ENCODE measurements around the gene SLC12A4. TPM values are rescaled to one million over a fixed set of nuclear protein-coding genes. Genes with fewer than 3 reads are reported as not detected.
"Not testable (repeated sequence)": the region's sequence is repeated elsewhere in the genome, so short reads cannot be mapped to it uniquely, and the experiment has no call there.

SLC12A4 gene
- total and polyA plus RNA-seq, 4 donors = 32.9 to 103 (median 65.9) TPM

- ATAC-seq (ENCODE audit: insufficient read depth, low FRiP score) = no peak
- Histone ChIP-seq H3K9me3 (ENCODE audit: control insufficient read depth in 4 of 4, insufficient read depth in 3 of 4, low read length in 3 of 4) (no peaks in the 10 kb centered on the region), H3K4me1 (ENCODE audit: control insufficient read depth in 5 of 5, insufficient read depth in 5 of 5, low read length in 5 of 5) (peaks cover 0 to 11% (median 0%) of the 10 kb centered on the region in 5 donors), H3K36me3 (ENCODE audit: control insufficient read depth in 4 of 4, insufficient read depth in 4 of 4, low read length in 4 of 4) (no peaks in the 10 kb centered on the region), H3K9ac (ENCODE audit: insufficient read depth in 1 of 2, low read length in 2 of 2) (no peak overlapping the region), H3K27me3 (ENCODE audit: control insufficient read depth in 3 of 3, insufficient read depth in 3 of 3, low read length in 2 of 3) (no peaks in the 10 kb centered on the region), H3K4me3 (no peak overlapping the region), H3K27ac (ENCODE audit: low read depth in 1 of 2, low read length in 1 of 2) (no peak overlapping the region)
- no peak for DNase-seq
- TF ChIP-seq CTCF (IDR thresholded peaks at IDR 0.05; ENCODE audit: control extremely low read depth, extremely low read depth) = no peak
- 95 to 99% methylated on average over 5 of the region's 5 CpGs for WGBS, 2 donors
Measured at GRCh38 chr16:67996666-67997065, 28.2 kb upstream of the SLC12A4 start.

DNA sequence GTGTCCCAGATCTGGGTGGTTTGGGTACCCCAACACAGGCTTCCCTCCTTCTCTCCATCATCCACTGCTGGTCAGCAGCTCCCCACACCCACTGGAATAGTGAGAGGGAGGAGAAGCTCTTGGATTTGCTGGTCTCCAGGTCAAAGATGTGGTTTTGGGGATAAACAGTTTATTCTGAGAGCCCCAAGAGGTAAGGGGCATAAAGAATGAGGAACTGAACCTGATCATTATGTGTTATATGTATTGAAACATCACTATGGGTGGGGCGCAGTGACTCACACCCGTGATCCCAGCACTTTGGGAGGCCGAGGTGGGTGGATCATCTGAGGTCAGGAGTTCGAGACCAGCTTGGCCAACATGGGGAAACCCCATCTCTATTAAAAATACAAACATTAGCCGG, 27.0 kb upstream of the SLC12A4 start:
- Histone ChIP-seq H3K9me3 (ENCODE audit: control insufficient read depth in 4 of 4, insufficient read depth in 3 of 4, low read length in 3 of 4) (no peaks in the 10 kb centered on the region), H3K27ac (ENCODE audit: low read depth in 1 of 2, low read length in 1 of 2) (peak overlapping the region in 1 of 2 donors; percentile 6), H3K4me1 (ENCODE audit: control insufficient read depth in 5 of 5, insufficient read depth in 5 of 5, low read length in 5 of 5) (peaks cover 0 to 11% (median 0%) of the 10 kb centered on the region in 5 donors), H3K27me3 (ENCODE audit: control insufficient read depth in 3 of 3, insufficient read depth in 3 of 3, low read length in 2 of 3) (no peaks in the 10 kb centered on the region), H3K9ac (ENCODE audit: insufficient read depth in 1 of 2, low read length in 2 of 2) (no peak overlapping the region), H3K4me3 (no peak overlapping the region), H3K36me3 (ENCODE audit: control insufficient read depth in 4 of 4, insufficient read depth in 4 of 4, low read length in 4 of 4) (no peaks in the 10 kb centered on the region)
- 65 to 66% methylated on average over 5 of the region's 5 CpGs for WGBS, 2 donors
- TF ChIP-seq CTCF (IDR thresholded peaks at IDR 0.05; ENCODE audit: control extremely low read depth, extremely low read depth) = no peak
- ATAC-seq (ENCODE audit: insufficient read depth, low FRiP score) = no peak
- DNase-seq = no peak

GRCh38 chr16:67994040-67994408, 25.6 kb upstream of the SLC12A4 start:
- H3K9ac ChIP-seq (ENCODE audit: insufficient read depth in 1 of 2, low read length in 2 of 2); H3K4me1 ChIP-seq (ENCODE audit: control insufficient read depth in 5 of 5, insufficient read depth in 5 of 5, low read length in 5 of 5); ATAC-seq (ENCODE audit: insufficient read depth, low FRiP score); H3K9me3 ChIP-seq (ENCODE audit: control insufficient read depth in 4 of 4, insufficient read depth in 3 of 4, low read length in 3 of 4); H3K27me3 ChIP-seq (ENCODE audit: control insufficient read depth in 3 of 3, insufficient read depth in 3 of 3, low read length in 2 of 3); H3K4me3 ChIP-seq; H3K36me3 ChIP-seq (ENCODE audit: control insufficient read depth in 4 of 4, insufficient read depth in 4 of 4, low read length in 4 of 4); DNase-seq: not testable (repeated sequence)
- WGBS, 2 donors = 7 to 41% methylated on average over 4 to 5 of the region's 6 CpGs
- H3K27ac ChIP-seq (ENCODE audit: low read depth in 1 of 2, low read length in 1 of 2) = peak overlapping the region in 1 of 2 donors; percentile 67

- Histone ChIP-seq H3K27ac (ENCODE audit: low read depth in 1 of 2, low read length in 1 of 2) (peak overlapping the region; percentile 37 to 67), H3K4me3 (no peak overlapping the region), H3K27me3 (ENCODE audit: control insufficient read depth in 3 of 3, insufficient read depth in 3 of 3, low read length in 2 of 3) (no peaks in the 10 kb centered on the region), H3K4me1 (ENCODE audit: control insufficient read depth in 5 of 5, insufficient read depth in 5 of 5, low read length in 5 of 5) (peaks cover 0 to 9% (median 0%) of the 10 kb centered on the region in 5 donors), H3K9me3 (ENCODE audit: control insufficient read depth in 4 of 4, insufficient read depth in 3 of 4, low read length in 3 of 4) (no peaks in the 10 kb centered on the region), H3K9ac (ENCODE audit: insufficient read depth in 1 of 2, low read length in 2 of 2) (no peak overlapping the region), H3K36me3 (ENCODE audit: control insufficient read depth in 4 of 4, insufficient read depth in 4 of 4, low read length in 4 of 4) (no peaks in the 10 kb centered on the region)
- 5 to 7% methylated on average over 38 to 39 of the region's 39 CpGs for WGBS, 2 donors
- ATAC-seq (ENCODE audit: insufficient read depth, low FRiP score) (peak; percentile 90), DNase-seq (peak; percentile 72 to 82 (median 78))
- TF ChIP-seq CTCF (IDR thresholded peaks at IDR 0.05; ENCODE audit: control extremely low read depth, extremely low read depth) = peak; percentile 95
Measured at GRCh38 chr16:67993207-67994039, 25.0 kb upstream of the SLC12A4 start.

Measured in lung (tissue), 12 donors.